NCI-H510A treated with DMSO at 0.1 percent for 48 hours (cell line): Measurements from ENCODE around the gene TMEM221.

ENCODE experiments used
- DNase-seq: peaks from one replicate; lab custom pipeline; 2025; lab: John Stamatoyannopoulos, UW

Gene TMEM221

DNA sequence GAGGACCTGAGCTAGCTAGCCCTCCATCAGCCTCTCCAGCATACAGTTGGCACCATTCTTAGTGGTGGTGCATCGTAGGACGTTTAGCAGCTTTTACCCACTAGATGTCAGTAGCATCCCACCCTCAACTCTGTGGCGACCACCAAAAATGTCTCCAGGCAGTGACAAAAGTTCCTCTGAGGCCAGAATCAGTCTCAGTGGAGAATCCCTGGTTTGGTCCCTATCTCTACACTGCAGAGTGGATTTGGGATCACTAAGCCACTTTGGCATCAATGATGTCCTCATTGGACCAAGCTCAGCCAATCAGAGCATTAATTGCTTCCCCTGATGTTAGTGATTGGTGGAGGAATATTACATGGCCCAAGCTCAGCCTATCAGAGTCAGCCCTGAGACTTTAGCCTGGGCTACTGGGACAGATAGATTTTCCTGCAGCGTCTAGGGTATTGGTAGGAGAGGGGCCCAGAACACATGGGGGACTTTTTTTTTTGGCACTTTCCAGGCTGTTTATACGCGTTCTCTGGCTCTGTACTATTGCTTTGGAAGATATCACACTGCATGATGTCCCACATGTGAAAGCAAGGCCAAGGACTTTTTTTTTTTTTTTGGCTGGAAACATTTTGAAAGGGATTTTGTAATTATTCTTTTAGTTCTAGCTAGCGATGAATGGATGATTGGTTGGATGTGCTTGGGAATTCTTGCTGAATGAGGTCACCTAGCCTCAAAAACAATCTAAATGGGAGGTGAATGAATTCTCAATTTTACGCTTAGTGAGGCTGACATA lies 7.0 kb downstream of the TMEM221 start:
- DNase-seq = no peak

DNA sequence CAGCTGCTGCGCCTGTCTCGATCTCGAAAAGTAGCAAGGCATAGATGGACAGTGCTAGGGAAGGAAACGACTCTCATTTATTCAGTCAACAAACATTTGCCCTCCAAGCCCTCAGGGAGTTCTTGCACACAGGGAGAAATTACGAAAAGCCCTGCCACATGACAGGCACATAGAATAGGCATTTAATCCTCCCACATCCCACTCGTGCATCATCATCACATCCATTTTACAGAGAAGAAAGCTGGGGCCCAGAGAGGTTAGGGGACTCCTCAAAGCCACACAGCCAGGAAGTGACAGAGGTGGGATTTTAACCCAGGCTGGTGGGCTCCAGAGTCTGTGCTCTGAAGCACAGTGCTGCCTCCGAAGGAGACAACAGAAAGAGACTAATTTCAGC lies 11.6 kb downstream of the TMEM221 start:
- DNase-seq = no peak

DNA sequence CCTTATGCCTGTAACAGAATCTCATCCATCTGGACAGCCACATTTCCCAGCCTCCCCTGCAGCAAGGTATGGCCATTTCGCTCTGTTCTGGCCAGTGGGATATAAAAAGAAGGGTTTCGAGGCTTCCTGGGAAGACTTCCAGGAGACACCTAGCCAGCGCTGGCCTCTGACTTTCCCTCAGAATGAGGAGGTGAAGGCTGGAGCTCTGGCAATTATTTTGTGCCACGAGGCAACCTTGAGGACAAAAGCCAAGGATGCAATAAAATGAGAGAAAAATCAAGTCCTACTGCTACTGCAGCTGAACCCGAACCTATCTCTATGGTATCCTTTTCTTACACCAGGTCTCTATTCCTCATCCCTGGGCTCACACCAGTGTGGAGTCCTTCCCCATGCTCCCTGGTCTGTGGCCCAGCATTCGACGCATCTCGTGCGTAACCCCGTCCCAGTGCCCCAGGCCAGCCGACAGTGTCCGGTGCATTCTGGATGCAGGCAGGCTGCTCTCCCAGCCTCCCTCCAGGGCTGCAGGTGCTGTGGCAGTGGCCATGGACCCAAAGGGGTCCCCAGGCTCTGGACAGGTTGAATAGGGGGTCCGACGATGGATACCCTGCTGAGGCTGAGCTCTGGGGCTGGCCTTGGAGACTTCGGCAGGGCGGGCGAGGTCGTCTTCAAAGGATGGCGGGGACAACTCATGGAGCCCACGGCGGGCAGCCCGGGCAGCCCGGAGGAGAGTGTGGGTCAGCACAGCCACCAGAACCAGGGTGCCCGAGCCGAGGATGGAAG lies 12.2 kb downstream of the TMEM221 start:
- no peak for DNase-seq

DNA sequence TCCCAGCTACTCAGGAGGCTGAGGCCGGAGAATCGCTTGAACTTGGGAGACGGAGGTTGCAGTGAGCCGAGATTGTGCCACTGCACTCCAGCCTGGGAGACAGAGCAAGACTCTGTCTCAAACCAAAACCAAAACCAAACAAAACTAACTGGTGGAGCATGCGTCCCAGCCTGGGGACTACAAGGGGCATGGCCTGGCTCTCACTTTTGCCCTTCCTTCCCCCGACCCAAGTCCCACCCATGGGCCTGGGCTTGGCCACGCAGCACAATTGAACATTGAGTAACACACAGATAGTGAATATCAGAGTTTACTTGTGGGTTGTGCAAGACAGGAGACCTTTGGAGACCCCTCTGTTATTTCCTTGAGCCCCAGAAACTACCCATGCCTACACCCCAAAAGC lies 13.2 kb downstream of the TMEM221 start:
- DNase-seq = no peak

DNA sequence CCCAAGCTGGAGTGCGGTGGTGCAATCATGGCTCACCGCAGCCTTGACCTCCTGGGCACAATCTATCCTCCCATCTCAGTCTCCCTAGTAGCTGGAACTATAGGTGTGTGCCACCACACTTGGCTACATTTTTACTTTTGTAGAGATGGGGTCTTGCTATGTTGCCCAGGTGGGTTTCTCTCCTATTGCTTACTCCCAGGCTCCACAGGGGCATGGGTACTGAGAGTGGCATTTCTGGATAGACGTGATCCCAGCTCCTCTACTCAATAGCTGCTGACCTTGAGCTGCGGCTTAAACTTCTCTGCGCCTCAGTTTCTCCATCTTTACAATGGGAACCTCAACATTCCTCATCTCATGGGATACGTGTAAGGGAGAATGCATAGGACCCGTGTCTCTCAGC lies 17.1 kb downstream of the TMEM221 start:
- DNase-seq = no peak

DNA sequence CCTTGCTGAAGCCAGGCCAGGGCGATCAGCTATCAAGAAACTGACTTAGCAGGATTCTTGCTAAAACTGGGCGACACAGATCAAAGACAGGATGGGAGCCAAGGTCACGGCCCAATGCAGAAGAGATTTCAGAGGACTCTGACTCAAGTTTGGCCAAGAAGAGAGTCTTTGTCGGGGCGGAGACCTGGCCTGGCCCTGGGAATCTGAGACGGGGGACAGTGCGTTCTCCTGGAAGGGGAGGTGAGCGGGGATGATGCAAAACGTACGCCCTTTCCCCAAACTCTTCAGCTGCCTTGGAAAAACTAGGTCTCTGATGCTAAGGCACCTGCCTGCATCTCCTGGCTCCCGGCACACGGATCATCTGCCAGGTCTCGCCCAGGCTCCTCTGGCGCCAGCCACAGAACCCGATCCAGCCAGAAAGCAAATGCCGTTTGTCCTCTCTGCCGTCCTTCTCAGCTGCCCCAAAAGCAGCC lies 18.8 kb downstream of the TMEM221 start:
- DNase-seq = no peak

DNA sequence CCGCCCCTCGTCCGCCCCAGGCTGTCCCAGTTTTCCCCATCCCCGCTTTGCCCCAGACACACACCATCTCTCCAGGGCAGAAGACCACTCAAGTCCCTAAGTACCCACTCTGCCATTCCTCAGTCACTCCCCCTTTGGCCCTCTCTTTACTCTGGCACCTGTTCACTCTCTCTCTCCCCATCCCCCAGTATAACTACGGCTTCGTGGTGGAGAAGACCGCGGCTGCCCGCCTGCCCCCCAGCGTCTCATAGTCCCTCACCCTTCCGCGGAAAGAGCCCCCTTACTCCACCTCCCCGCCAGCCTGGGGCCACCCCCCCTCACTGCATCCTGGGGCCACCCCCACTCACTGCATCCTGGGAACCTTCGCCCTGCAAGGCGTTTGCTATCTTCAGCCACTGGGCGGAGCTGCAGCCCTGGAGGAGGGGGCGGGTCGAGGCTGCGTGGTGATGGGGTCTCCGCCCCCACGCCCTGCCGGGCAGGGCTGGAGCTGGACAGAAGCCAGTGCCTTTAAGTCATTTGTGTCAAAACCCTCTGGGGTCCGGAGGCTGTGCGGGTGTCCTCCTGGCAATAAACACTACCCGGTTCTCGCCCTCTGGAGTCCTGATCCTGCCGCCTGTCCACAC lies 23.6 kb downstream of the TMEM221 start:
- DNase-seq = peak; percentile 38

DNA sequence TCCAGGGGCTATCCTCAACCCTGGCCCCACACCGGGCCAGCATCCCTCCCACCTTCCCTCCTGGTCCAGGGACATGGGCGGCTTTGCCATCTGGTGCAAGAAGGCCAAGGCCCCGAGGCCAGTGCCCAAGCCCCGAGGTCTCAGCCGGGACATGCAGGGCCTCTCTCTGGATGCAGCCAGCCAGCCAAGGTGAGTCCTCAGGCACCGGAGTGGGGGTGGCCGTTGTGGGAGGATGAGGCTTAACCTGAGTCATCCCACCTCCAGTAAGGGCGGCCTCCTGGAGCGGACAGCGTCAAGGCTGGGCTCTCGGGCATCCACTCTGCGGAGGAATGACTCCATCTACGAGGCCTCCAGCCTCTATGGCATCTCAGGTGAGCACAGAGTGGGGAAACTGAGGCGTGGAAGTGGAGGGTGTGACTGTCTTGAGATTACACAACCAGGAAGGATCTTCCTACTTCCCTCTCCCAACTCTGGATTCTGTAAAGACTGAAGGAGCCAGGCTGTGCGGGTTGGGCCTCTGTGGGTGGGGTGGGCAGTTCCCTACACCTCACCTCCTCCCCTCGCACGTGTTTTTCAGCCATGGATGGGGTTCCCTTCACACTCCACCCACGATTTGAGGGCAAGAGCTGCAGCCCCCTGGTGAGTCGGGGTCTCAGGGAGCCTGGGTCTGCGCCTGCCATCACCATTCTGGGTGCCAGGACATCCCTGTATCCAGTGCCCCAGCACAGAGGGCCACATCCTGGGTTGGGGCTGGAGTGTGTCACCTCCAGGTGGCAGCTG lies 24.8 kb downstream of the TMEM221 start:
- no peak for DNase-seq

DNA sequence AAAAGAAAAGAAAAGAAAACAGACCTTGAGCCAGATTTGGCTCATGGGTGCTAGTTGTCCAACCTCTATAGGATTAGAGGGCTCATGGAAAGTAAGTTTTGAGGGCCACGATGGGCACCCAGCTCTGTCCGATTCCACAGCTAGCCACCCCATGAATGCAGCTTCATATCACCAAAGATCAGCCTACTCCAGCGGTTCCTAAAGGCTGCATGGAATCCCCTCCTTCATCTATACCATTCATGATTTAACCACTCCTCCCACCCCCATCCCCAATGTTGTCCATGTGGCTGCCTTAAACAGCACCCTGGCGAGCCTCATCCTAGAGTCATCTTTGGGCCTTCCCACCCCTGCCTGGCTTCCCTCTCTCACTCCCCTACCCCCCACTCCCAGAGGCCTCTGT lies 26.5 kb downstream of the TMEM221 start:
- DNase-seq = no peak

DNA sequence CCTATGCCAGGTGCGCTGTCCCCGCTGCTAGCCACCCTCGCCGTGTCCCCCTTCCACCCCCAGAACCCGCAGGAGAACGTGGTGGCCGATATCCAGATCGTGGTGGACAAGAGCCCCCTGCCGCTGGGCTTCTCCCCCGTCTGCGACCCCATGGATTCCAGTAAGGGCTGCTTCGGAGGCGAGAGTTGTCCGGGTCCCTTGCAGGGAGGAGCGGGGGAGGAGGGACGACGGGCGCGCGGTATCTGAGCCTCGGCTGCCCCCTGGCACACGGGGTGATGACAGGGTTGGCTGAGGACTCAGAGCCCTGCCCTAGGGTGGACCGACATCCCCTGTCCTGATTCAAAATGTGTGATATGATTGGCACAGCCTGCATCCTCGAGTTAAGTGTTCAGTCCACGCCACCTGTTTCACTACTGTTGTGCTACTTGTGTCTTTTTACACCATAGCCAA lies 28.0 kb downstream of the TMEM221 start:
- peak; percentile 21 for DNase-seq

DNA sequence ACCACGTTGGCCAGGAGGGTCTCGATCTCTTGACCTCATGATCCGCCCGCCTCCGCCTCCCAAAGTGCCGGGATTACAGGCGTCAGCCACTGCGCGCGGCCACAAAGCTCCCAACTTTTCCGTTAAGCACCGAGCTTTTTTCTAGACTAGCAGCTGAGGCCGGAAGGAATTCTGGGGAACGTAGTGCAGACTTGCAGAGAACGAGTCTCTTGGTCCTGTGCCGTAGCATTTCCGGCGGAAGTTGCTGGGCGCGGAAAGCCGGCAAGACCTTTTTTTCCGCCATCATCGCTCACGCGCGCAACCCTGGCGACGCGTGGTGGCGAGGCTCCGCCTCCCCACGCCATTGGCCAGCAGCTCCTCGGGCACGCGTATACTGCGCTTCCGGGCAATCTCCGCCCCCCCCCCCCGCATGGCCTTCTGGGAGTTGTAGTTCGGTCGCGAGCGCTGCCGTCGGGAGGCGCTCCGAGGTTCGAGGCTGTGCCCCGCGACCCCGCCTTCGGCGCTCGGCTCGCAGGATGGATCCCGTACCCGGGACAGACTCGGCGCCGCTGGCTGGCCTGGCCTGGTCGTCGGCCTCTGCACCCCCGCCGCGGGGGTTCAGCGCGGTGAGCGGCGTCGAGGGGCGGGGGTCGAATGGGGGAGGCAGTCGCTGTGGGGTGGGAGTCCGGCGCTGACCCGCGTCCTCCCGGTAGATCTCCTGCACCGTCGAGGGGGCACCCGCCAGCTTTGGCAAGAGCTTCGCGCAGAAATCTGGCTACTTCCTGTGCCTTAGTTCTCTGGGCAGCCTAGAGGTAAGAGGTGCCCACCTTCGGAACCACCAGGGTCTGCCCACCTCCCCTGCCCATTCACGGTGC lies 28.6 kb downstream of the TMEM221 start, which contains the start of gene MVB12A:
TSS of gene MVB12A (plus strand) at position 427 of the 854 bp plus-strand sequence. CDS start at position 516, 89 bp downstream.
- peak; percentile 97 for DNase-seq

DNA sequence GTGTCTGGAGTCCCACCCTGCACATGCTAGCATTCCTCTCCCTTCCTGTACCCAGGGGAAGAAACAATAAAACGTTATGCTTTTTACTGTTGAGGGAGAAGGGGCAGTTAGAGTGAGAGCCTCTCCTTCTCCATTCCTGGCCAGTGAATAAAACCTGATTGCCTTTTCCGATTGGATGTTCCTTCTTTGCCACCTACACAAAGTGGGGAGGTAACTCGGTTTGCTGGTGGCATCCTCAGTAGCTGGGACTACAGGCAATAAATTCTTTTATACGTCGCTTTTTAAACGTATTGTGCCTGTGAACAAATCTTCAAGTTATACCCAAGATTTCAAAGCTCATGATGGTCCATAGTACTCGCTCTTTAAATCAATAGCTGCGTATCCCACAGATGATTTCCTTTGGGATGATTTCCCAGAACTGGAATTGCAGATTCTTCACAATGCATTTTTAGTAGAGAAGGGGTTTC lies 29.3 kb downstream of the TMEM221 start:
- DNase-seq = no peak

DNA sequence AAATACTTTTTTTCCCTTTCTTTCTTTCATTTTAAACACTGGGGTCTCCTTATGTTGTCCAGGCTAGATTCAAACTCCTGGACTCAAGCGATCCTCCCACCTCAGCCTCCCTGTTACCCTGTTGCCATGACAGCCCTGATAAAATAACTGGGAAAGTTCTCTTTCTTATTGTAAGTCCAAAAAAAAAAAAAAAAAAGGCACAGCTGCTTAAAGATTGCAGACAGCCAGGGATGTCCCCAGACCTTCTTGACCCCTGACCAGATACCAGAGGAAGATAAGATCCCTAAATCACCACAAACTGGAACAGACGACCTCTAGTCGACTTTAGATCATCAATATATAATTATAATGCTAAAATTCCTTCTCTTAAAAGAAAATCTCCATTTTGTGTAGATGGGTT lies 29.8 kb downstream of the TMEM221 start:
- DNase-seq = no peak

DNA sequence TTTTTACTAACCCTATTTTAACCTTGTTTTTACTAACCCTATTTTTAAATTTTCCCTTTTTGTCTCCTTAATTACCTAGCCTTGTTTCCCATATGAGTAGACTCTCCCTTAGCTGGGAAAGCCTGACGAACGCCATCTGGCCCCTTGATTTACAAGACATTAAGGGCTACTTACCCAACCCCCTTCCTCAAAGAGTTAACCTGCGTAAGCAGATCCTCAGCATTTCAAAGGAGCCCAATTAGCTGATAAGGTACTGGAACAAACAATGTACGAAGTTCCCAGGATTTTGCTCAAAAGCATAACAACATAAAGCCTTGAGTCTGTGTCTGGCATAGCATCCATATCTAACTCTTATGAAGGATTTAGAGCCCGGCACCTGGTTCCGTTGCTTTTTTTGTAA lies 33.3 kb downstream of the TMEM221 start:
- DNase-seq = no peak

DNA sequence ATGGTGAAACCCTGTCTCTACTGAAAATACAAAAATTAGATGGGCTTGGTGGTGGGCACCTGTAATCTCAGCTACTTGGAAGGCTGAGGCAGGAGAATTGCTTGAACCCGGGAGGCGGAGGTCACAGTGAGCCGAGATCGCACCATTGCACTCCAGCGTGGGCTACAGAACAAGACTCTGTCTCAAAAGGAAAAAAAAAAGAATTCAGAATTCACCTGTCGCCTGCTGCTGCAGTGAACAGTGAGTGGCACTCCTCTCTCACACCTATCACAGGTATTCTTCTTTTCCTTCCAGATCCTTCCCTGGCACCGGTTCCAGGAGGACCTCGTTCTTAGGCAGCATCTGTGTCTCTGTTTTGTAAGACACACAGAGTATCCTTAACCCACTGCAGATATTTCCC lies 34.4 kb downstream of the TMEM221 start:
- no peak for DNase-seq

DNA sequence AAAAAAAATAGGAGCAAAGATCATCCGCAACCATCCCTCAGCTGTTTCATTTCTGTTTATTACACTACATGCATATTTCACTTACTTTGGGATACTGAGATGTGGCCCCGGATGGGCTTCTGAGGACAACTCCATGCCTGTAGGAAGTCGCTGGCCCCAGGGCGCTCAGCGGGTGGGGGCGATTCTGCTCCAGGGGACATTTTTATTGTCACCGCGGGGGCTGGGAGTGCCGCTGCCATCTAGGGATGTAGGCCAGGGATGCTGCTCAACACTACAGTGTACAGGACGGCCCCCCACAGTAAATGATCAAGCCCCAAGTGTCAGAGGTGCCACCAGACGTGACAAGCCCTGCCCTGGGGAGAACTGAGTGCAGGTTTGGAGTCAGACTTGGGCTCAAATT lies 36.7 kb downstream of the TMEM221 start:
- no peak for DNase-seq

DNA sequence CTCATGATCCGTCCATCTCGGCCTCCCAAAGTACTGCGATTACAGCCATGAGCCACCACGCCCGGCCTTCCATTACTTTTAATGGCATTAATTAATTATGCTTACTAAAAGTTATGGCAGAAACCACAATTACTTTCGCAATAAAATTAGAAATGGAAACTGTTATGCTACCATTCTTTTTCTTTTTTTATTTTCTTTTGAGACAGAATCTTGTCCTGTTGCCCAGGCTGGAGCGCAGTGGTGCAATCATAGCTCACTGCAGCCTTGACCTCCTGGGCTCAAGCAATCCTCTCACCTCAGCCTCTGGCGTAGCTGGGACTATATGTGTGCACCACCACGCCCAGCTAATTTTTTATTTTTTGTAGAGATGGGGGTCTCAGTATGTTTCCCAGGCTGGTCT lies 38.5 kb downstream of the TMEM221 start:
- DNase-seq = no peak

DNA sequence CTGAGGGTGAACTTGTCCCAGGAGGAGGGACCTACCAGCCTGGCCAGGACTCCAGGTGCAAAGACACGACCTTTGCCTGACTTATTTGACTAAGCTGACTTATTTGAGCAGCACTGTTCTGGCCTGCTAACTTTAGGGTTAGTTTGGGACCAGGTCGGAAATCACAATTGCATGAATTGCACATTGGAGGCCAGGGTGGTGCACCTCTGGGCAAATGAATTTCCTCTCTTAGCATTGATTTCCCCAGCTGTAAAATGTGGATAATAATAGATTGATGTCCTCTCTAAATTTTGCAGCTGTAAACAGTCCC lies 41.6 kb downstream of the TMEM221 start:
- no peak for DNase-seq

DNA sequence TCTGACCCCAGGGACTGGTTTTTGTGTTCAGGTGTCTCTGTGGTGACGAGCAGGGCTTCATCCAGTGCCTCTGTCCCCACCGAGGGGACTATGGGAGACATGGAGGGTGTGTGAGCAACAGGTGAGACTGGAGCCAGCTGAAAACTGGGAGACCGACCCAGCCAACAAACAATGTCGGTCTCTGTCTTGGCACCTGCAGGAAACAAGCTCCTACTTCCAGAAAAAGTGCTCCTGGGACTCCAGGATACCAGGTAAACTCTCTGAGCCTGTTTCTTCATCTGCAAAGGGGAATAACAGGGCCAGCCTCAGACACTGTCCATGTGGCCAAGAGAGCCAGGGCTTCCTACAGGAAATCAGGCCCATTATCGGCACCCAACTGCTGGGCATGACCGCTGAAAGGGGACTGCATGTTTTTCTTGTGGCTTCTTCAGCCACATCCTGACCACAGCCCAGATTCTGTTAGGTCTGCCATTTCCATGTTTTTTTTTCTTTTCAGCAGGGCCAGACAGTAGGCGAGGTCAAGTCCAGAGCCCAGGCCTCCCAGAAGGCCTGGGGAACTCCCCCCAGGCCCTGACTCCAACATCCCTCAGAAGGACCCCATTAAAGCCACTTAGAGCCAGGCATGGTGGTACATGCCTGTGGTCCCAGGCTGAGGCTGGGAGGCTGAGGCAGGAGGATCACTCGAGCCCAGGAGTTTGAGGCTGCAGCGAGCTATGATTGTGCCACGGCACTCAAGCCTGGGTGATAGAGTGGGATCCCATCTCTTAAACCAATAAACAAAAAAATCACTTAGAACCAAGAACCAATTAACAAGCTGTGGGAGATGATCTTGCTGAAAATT lies 42.2 kb downstream of the TMEM221 start:
- no peak for DNase-seq
